Activated naive CD4-positive, alpha-beta T cell treated with anti-CD3 and anti-CD28 coated beads, Interleukin-2, amount 10 ng/mL, durations not matched to agents 7 days and 5 days (primary cell): ENCODE data around the gene GPD1.

ENCODE experiments used
- CTCF ChIA-PET: fragments of 350-600 bp; sonication (Branson Sonifier 250); formaldehyde crosslinking; loops from one replicate; lab custom pipeline; 2021; ENCODE audit warnings: antibody characterized with exemption; lab: Charles Lee
- DNase-seq: peaks from one replicate; pipeline ENCODE4 v3.0.0-alpha.2; 2020
- H3K27ac Mint-ChIP-seq: one replicate; pipeline ENCODE4 v1.8.0; 2021; ENCODE audit warnings: mild to moderate bottlenecking, moderate library complexity, mixed read lengths
- H3K27me3 Mint-ChIP-seq: one replicate; pipeline ENCODE4 v1.8.0; 2021; ENCODE audit warnings: mild to moderate bottlenecking, mixed read lengths
- H3K36me3 Mint-ChIP-seq: one replicate; pipeline ENCODE4 v1.8.0; 2021; ENCODE audit warnings: mixed read lengths
- H3K4me1 Mint-ChIP-seq: one replicate; pipeline ENCODE4 v1.8.0; 2021; ENCODE audit warnings: mixed read lengths
- H3K4me3 Mint-ChIP-seq: one replicate; pipeline ENCODE4 v1.8.0; 2021; ENCODE audit warnings: mild to moderate bottlenecking, moderate library complexity, mixed read lengths
- H3K9me3 Mint-ChIP-seq: one replicate; pipeline ENCODE4 v1.8.0; 2021; ENCODE audit warnings: mixed read lengths

Gene GPD1

DNA sequence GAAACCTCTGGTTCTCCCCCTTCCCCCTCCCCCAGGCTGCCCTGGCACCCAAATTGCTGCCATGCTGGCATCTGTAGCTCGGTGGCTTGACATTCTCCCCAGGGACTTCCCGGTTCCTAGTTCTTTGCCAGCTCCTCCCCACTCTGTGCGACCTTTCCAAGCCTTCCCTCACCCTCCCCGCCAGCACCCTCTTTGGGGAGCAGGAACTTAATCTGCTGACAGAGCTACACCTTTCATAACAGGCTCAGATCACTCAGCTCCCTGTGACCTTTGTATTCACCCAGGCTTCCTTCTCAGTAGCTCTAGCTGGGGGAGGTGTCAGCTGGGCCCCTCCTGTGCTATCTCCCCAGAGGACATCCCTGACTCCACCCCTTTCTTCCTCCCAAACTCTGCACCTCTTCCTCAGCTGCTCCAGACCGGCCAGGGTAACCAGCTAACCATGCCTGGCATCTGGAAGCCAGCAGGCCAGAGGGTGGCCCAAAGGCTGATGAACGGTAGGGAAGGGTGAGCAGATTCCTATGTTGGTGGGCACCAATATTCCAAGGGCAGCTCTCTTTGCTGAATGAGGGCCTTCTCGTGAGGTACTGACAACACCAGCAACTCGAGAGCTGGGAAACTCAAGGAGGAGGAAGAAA is 6.4 kb downstream of the GPD1 start:
- Mint-ChIP-seq H3K9me3 (no peaks in the 10 kb centered on the region), H3K27ac (no peak overlapping the region), H3K4me1 (peaks cover 30% of the 10 kb centered on the region), H3K27me3 (peaks cover 13% of the 10 kb centered on the region), H3K4me3 (no peak overlapping the region), H3K36me3 (peaks cover 7% of the 10 kb centered on the region)
- DNase-seq: no peak
- CTCF ChIA-PET: interaction anchor here (0.6 to 4.8 kb wide), 23 partner anchors 8 to 173 kb away, joined by 3 to 40 read pairs (median 7); partner anchors contain the start of genes CERS5, GPD1, LIMA1 and SMARCD1

- no peaks in the 10 kb centered on the region for H3K9me3 Mint-ChIP-seq
- no peak overlapping the region for H3K27ac Mint-ChIP-seq
- CTCF ChIA-PET: interaction anchor here (0.8 to 4.8 kb wide), 30 partner anchors 9 to 173 kb away, joined by 3 to 40 read pairs (median 6); partner anchors contain the start of genes CERS5, GPD1, LIMA1 and RACGAP1
- peaks cover 36% of the 10 kb centered on the region for H3K4me1 Mint-ChIP-seq
- H3K4me3 Mint-ChIP-seq: peak overlapping the region; percentile 93
- H3K36me3 Mint-ChIP-seq: peaks cover 12% of the 10 kb centered on the region
- peaks cover 7% of the 10 kb centered on the region for H3K27me3 Mint-ChIP-seq
- DNase-seq: peak; percentile 27
These were observed 7.0 kb downstream of the GPD1 start for GRCh38 chr12:50110762-50111351.

DNA sequence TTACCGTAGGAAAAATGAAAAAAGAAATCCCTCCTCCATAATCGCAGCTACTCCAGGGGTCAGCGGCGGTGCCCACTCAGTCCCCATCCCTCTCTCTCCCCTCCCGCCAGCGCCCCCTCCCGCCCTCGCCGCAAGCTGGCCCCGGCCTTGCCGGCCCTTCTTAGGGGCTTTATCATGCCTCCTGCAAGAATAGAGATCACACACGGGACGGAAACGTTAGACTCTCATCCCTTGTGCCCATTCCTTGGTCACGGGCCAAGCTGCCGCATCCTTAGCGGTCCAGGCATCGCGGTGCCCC is 7.5 kb downstream of the GPD1 start:
- H3K36me3 Mint-ChIP-seq: peaks cover 15% of the 10 kb centered on the region
- H3K4me1 Mint-ChIP-seq: peaks cover 40% of the 10 kb centered on the region
- H3K27me3 Mint-ChIP-seq: peaks cover 4% of the 10 kb centered on the region
- peak overlapping the region; percentile 87 for H3K27ac Mint-ChIP-seq
- no peaks in the 10 kb centered on the region for H3K9me3 Mint-ChIP-seq
- DNase-seq: no peak
- H3K4me3 Mint-ChIP-seq: peak overlapping the region; percentile 93
- CTCF ChIA-PET: interaction anchor here (0.7 to 4.8 kb wide), 28 partner anchors 9 to 291 kb away, joined by 3 to 40 read pairs (median 7); partner anchors contain the start of genes CERS5, GPD1, RACGAP1 and SMARCD1

GRCh38 chr12:50111693-50112455 is 8.1 kb downstream of the GPD1 start, which contains the start of gene COX14:
TSS of gene COX14 (plus strand) at chr12:50112236. CDS start at chr12:50120044, 7,808 bp downstream.
- CTCF ChIA-PET: interaction anchor here (0.7 to 4.8 kb wide), 31 partner anchors 9 to 291 kb away, joined by 3 to 40 read pairs (median 7); partner anchors contain the start of genes CERS5, GPD1, RACGAP1 and SMARCD1
- peak within 1 kb of the TSS; percentile 98 for H3K27ac Mint-ChIP-seq
- no peaks in the 10 kb centered on the region for H3K9me3 Mint-ChIP-seq
- H3K36me3 Mint-ChIP-seq: peaks cover 20% of the 10 kb centered on the region
- DNase-seq: peak; percentile 99
- H3K4me3 Mint-ChIP-seq: peak within 1 kb of the TSS; percentile 93
- H3K4me1 Mint-ChIP-seq: peaks cover 42% of the 10 kb centered on the region
- H3K27me3 Mint-ChIP-seq: peaks cover 4% of the 10 kb centered on the region

- no peak for DNase-seq
- Mint-ChIP-seq H3K27me3 (peaks cover 4% of the 10 kb centered on the region), H3K9me3 (no peaks in the 10 kb centered on the region), H3K36me3 (peaks cover 23% of the 10 kb centered on the region), H3K4me3 (peak overlapping the region; percentile 93), H3K27ac (peak overlapping the region; percentile 98), H3K4me1 (peaks cover 44% of the 10 kb centered on the region)
- CTCF ChIA-PET: interaction anchor here (1.2 to 4.8 kb wide), 17 partner anchors 9 to 88 kb away, joined by 3 to 40 read pairs (median 11); partner anchors contain the start of genes CERS5, GPD1, RACGAP1 and SMARCD1
These were observed 8.8 kb downstream of the GPD1 start for GRCh38 chr12:50112456-50113218.

DNA sequence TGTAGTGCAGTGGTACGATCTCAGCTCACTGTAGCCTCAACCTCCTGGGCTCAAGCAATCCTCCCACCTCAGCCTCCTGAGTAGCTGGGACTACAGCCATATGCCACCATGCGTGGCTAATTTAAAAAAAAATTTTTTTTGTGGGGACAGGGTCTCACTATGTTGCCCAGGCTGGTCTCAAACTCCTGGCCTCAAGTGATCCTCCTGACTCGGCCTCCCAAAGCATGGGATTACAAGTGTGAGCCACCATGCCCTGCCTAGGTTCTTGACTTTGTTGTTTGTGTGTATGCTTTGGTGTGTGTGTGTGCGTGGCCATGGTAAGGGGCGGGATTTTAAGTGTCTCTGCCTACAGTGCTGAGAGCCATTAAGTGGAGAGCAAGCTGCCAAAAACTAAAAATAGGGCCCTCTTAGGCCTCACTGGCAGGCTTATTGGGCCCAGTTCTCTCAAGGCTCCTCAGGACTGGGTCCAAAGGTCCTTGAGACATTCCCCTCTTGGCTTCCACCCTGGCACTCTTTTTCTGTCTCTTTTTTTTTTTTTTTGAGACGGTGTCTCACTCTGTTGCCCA is 13.3 kb downstream of the GPD1 start:
- Mint-ChIP-seq H3K4me1 (peaks cover 29% of the 10 kb centered on the region), H3K4me3 (no peak overlapping the region), H3K9me3 (no peaks in the 10 kb centered on the region), H3K27ac (no peak overlapping the region), H3K27me3 (no peaks in the 10 kb centered on the region), H3K36me3 (peaks cover 37% of the 10 kb centered on the region)
- CTCF ChIA-PET: interaction anchor here (1.3 to 2.0 kb wide), 2 partner anchors 15 to 29 kb away, joined by 3 to 13 read pairs; no protein-coding TSS in a partner anchor
- no peak for DNase-seq

DNA sequence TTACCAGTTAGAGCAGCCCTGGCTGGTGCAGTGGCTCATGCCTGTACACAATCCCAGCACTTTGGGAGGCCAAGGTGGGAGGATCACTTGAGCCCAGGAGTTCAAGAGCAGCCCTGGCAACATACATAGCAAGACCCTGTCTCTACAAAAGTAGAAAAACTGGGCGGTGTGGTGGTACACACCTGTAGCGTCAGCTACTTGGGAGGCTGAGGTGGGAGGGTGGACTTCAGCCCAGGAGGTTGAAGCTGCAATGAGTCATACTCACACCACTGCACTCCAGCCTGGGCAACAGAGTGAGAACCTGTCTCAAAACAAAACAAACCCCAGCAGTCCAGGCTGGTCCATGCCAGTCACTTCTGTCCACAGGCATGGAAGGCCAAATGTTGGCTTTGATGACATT is 15.6 kb downstream of the GPD1 start:
- H3K27ac Mint-ChIP-seq: no peak overlapping the region
- no peak for DNase-seq
- H3K9me3 Mint-ChIP-seq: no peaks in the 10 kb centered on the region
- peaks cover 19% of the 10 kb centered on the region for H3K4me1 Mint-ChIP-seq
- no peaks in the 10 kb centered on the region for H3K27me3 Mint-ChIP-seq
- H3K36me3 Mint-ChIP-seq: peaks cover 40% of the 10 kb centered on the region
- no peak overlapping the region for H3K4me3 Mint-ChIP-seq
- CTCF ChIA-PET: interaction anchor here (0.7 to 1.1 kb wide), 2 partner anchors 9 to 32 kb away, joined by 3 read pairs; no protein-coding TSS in a partner anchor

DNA sequence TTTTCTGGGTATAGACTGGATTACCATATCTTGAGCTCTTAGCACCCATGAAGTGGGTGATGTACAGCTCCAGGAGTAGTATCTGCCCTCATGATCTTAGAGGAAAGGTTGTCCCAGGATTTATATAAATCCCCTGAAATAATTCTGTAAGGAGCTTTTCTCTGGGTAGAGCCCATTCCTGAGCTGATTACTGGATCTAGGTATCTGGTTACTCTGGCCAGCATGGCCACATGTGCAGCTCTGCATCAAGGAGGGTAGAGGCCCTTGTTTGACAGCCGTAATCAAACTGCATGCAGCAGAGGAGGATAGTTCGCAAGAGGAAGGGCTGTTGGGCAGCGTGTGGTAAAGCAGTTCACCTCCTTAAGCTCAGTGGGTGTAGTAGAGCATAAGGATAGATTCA is 16.7 kb downstream of the GPD1 start:
- no peak overlapping the region for H3K27ac Mint-ChIP-seq
- H3K4me1 Mint-ChIP-seq: peaks cover 24% of the 10 kb centered on the region
- H3K27me3 Mint-ChIP-seq: no peaks in the 10 kb centered on the region
- DNase-seq: no peak
- peaks cover 38% of the 10 kb centered on the region for H3K36me3 Mint-ChIP-seq
- CTCF ChIA-PET: interaction anchor here (1.0 to 3.4 kb wide), 3 partner anchors 9 to 12 kb away, joined by 3 to 18 read pairs (median 4); partner anchors contain the start of gene COX14
- no peak overlapping the region for H3K4me3 Mint-ChIP-seq
- no peaks in the 10 kb centered on the region for H3K9me3 Mint-ChIP-seq

DNA sequence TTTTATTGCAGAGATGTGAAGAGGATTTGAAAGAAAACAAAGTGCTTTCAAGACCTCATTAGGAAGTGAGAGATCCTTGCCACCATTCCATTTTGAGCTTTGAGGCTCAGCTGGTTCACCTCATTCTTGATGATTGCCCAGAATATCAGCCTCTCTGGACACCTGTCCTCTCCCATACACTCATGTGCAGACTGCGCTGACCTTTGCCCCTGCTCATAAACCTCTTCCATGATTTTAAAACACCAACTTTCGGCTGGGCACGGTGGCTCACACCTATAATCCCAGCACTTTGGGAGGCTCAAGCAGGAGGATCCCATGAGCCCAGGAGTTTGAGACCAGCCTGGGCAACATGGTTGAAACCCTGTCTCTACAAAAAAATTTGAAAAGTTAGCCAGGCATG is 17.1 kb downstream of the GPD1 start:
- no peak overlapping the region for H3K4me3 Mint-ChIP-seq
- no peak for DNase-seq
- H3K9me3 Mint-ChIP-seq: no peaks in the 10 kb centered on the region
- peaks cover 24% of the 10 kb centered on the region for H3K4me1 Mint-ChIP-seq
- CTCF ChIA-PET: interaction anchor here (1.0 to 3.4 kb wide), 3 partner anchors 9 to 11 kb away, joined by 3 to 18 read pairs (median 4); partner anchors contain the start of gene COX14
- H3K27ac Mint-ChIP-seq: no peak overlapping the region
- H3K27me3 Mint-ChIP-seq: no peaks in the 10 kb centered on the region
- H3K36me3 Mint-ChIP-seq: peaks cover 37% of the 10 kb centered on the region

- DNase-seq: no peak
- peaks cover 19% of the 10 kb centered on the region for H3K4me1 Mint-ChIP-seq
- H3K4me3 Mint-ChIP-seq: no peak overlapping the region
- CTCF ChIA-PET: interaction anchor here (1.3 to 3.4 kb wide), 2 partner anchors 10 kb away, joined by 3 to 18 read pairs; partner anchors contain the start of gene COX14
- no peaks in the 10 kb centered on the region for H3K9me3 Mint-ChIP-seq
- H3K36me3 Mint-ChIP-seq: peaks cover 31% of the 10 kb centered on the region
- no peak overlapping the region for H3K27ac Mint-ChIP-seq
- no peaks in the 10 kb centered on the region for H3K27me3 Mint-ChIP-seq
These were observed 17.8 kb downstream of the GPD1 start for GRCh38 chr12:50121641-50122040.

DNA sequence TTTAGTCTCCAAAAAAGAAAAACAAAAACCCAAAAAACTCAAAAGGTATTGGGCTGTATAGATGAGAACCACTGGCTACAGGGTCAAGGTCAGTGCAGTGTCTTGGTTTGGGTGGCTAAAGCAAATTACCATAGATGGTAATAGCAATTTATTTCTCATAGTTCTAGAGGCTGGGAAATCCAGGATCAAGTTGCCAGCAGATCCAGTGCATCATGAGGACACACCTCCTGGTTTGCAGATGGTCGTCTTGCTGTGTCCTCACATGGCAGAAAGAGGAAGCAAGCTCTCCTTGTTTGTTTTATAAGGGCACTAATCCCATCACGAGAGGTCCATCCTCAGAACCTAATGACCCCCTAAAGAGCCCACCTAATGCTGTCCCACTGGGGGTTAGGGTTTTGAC is 19.4 kb downstream of the GPD1 start:
- DNase-seq: no peak
- peaks cover 17% of the 10 kb centered on the region for H3K4me1 Mint-ChIP-seq
- H3K4me3 Mint-ChIP-seq: no peak overlapping the region
- no peaks in the 10 kb centered on the region for H3K27me3 Mint-ChIP-seq
- H3K36me3 Mint-ChIP-seq: peaks cover 27% of the 10 kb centered on the region
- no peak overlapping the region for H3K27ac Mint-ChIP-seq
- H3K9me3 Mint-ChIP-seq: no peaks in the 10 kb centered on the region
- CTCF ChIA-PET: interaction anchor here (1.3 to 1.6 kb wide), 2 partner anchors 9 to 12 kb away, joined by 3 to 5 read pairs; partner anchors contain the start of gene COX14

DNA sequence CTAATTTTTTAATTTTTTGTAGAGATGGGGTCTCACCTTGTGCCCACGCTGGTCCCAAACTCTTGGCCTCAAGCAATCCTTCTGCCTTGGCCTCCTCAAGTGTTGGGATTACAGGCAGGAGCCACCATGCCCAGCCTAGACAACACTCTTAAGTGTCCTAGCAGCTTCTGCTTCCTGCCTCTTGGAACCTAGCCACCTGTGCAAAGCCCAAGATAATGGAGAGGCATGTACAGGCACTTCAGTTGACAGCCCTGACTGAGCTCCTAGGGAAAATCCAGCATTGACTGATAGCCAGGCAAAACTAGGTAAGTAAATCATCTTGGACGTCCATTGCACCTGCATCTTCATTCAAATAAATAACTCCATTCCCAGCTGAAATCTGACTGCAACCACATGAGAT is 23.7 kb downstream of the GPD1 start:
- no peak overlapping the region for H3K4me3 Mint-ChIP-seq
- H3K4me1 Mint-ChIP-seq: peaks cover 17% of the 10 kb centered on the region
- no peaks in the 10 kb centered on the region for H3K27me3 Mint-ChIP-seq
- CTCF ChIA-PET: interaction anchor here (0.6 to 2.8 kb wide), 5 partner anchors 16 to 73 kb away, joined by 3 to 15 read pairs (median 4); partner anchors contain the start of gene COX14
- DNase-seq: no peak
- no peaks in the 10 kb centered on the region for H3K9me3 Mint-ChIP-seq
- no peak overlapping the region for H3K27ac Mint-ChIP-seq
- peaks cover 27% of the 10 kb centered on the region for H3K36me3 Mint-ChIP-seq

- Mint-ChIP-seq H3K27me3 (no peaks in the 10 kb centered on the region), H3K4me1 (peaks cover 15% of the 10 kb centered on the region), H3K27ac (no peak overlapping the region), H3K4me3 (no peak overlapping the region), H3K9me3 (no peaks in the 10 kb centered on the region), H3K36me3 (peaks cover 30% of the 10 kb centered on the region)
- DNase-seq: no peak
- CTCF ChIA-PET: interaction anchor here (0.5 to 1.9 kb wide), 5 partner anchors 13 to 204 kb away, joined by 3 to 7 read pairs (median 4); partner anchors contain the start of gene COX14
These were observed 25.5 kb downstream of the GPD1 start for GRCh38 chr12:50129290-50129689.
